ENCODE data around the gene HPS4.
A peak's percentile ranks its signal among the peaks of the same experiment; 100 is the strongest.
"Not testable (repeated sequence)": the region's sequence is repeated elsewhere in the genome, so short reads cannot be mapped to it uniquely, and the experiment has no call there.

HPS4 gene

DNA sequence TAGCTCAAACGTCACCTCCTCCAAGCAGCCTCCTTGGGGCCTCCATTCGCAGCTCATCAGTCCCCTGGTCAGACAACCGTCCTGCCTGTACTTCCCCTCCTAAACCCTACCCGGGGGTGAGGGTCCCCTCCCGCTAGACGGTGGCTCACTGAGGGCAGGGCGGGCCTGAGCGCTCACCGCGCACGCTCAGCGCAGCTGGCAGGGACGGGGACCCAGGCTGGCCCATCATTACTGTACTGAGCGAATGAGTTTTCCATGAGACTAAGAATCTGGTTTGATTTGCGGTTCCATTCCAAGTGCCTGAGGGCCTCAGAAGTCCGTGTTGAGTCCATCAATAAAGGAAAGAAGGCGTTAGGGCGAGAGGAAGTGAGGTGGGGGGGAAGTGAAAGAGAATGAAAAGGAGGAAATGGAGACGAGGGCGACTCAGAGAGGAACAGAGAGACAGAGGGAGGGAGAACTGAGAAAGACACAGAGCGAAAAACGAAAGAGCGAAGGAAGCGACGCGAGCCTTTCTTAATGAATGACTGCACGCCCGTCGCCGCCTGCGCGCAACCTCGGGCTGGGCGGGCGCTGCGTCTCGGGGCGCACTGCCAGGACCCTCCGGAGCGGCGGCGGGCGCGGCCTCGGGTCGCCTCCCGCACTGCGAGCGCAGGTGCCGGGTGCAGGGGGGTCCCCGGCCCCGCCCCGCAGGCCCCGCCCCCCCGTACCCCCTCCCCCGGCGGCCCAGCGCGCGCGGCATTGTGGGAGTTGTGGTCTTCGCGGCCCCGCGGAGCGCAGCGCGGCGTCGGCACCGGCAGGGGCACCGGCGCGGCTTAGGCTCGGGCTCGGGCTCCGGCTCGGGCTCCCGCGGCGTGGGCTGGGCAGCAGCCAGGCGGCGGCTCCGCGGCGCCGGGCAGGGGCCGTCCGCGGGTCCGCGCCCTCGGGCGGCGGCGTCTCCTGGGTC, 54.8 kb downstream of the HPS4 start, which contains the start of gene ASPHD2:
Gene ASPHD2 (plus strand): TSS at position 746 of the 943 bp plus-strand sequence. CDS start 4,356 bp downstream, outside the sequence.
- H3K36me3 ChIP-seq (ENCODE audit: insufficient read depth, low read length) = peaks cover 5% of the 10 kb centered on the region

DNA sequence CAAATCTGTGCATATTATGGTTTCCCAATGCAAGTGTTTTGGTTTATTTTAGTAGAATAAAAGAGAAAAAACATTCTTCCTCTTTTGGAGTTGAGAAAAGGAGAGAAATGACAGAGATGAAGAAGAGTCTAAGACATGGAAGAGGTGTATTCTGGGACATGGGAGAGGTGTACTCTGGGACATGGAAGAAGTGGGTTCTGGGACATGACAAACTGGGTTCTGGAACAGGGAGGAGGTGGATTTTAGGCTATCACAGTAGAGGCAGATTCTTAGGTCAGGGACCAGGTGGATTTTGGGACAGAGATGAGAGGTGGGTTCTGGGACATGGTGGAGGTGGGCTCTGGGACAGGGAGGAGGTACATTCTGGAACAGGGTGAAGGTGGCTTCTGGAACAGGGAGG, 56.7 kb downstream of the HPS4 start:
- Histone ChIP-seq H3K27me3 (ENCODE audit: insufficient read depth, low read length) (no peaks in the 10 kb centered on the region), H3K4me3 (ENCODE audit: low read length) (no peak overlapping the region), H2AFZ (ENCODE audit: low read depth, low read length) (no peak overlapping the region), H3K9me3 (ENCODE audit: low read length) (peaks cover 7% of the 10 kb centered on the region), H3K36me3 (ENCODE audit: insufficient read depth, low read length) (no peaks in the 10 kb centered on the region), H3K4me1 (ENCODE audit: insufficient read depth, low read length) (peaks cover 26% of the 10 kb centered on the region)

More for the DNA sequence above, 54.8 kb downstream of the HPS4 start, which contains the start of gene ASPHD2:
- peak within 1 kb of the TSS; percentile 88 for H2AFZ ChIP-seq (ENCODE audit: low read depth, low read length)
- H3K4me1 ChIP-seq (ENCODE audit: insufficient read depth, low read length) = peaks cover 31% of the 10 kb centered on the region
- no peaks in the 10 kb centered on the region for H3K9me3 ChIP-seq (ENCODE audit: low read length)
- H3K27me3 ChIP-seq (ENCODE audit: insufficient read depth, low read length) = no peaks in the 10 kb centered on the region
- H3K4me3 ChIP-seq (ENCODE audit: low read length) = peak within 1 kb of the TSS; percentile 55

DNA sequence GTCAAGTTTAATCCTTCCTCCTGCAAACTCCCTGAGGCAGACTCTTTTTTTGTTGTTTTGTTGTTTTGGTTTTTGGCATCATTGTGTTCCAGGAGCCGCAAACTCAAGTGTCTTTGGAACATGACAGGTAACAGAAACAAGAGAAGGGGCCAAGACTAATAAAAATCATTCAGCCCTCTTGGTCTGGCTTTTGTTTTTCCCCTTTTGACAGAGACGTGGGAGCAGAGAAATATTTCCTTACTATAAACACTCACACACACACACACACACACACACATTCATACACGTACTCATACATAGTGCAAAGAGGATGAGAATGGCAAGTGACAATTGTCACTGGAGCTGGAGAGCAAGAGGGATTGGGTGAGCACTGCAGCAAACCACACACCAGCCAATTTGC, 65.0 kb downstream of the HPS4 start:
- Histone ChIP-seq H3K9me3 (ENCODE audit: low read length) (peaks cover 7% of the 10 kb centered on the region), H3K4me1 (ENCODE audit: insufficient read depth, low read length) (peaks cover 4% of the 10 kb centered on the region), H3K36me3 (ENCODE audit: insufficient read depth, low read length) (no peaks in the 10 kb centered on the region), H3K27me3 (ENCODE audit: insufficient read depth, low read length) (peaks cover 9% of the 10 kb centered on the region), H3K4me3 (ENCODE audit: low read length) (no peak overlapping the region), H2AFZ (ENCODE audit: low read depth, low read length) (no peak overlapping the region)

DNA sequence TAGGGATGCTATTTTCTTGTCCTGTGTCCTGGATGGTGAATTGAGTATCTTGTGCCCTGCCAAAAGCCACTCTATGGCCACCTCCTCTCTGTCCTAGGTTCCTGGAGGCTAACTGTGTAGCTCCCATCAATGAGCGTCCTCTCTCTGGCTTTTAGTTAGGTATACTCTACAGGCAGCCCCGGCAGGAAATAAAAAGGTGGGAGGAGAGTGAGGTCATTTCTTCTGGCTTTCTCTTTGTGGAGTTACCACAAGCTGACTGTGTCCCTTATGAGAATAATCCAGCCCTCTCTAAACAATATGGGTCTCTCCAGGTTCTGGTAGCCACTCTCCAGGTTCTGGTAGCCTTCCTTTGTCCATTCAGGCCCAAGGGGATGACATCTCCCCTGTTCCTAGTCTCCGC, 66.2 kb downstream of the HPS4 start:
- Histone ChIP-seq H3K9me3 (ENCODE audit: low read length) (no peaks in the 10 kb centered on the region), H3K4me3 (ENCODE audit: low read length) (no peak overlapping the region), H3K4me1 (ENCODE audit: insufficient read depth, low read length) (peaks cover 4% of the 10 kb centered on the region), H3K27me3 (ENCODE audit: insufficient read depth, low read length) (peaks cover 9% of the 10 kb centered on the region), H3K36me3 (ENCODE audit: insufficient read depth, low read length) (no peaks in the 10 kb centered on the region), H2AFZ (ENCODE audit: low read depth, low read length) (no peak overlapping the region)

DNA sequence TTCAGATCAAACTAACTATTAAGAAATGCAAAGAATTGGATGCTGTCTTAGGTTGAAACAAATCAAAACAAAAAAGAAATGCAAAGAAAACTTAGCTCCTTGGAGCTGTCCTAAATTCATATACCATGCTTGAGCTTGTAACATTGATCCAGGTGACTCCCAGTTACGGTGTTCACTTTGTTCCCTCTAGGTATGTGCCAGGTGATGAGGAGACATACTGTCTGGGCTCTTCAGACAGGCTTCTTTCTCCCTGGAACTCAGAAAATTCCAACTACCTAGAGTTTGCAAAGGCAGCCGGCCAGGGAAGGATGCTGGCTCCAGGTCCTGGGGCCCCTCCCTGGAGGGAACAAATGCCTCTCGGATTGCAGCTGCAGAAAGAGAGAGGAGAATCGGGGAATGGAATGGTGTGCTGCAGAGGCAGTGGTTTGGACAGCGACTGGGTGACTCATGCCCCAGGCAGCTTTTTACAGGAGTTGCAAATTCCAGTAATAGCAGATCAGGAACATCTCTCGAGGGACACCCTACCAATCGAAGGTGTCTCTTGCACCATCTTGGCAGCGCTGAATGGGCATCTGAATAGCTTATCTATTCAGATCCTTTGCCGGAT, 66.8 kb downstream of the HPS4 start:
- Histone ChIP-seq H2AFZ (ENCODE audit: low read depth, low read length) (no peak overlapping the region), H3K27me3 (ENCODE audit: insufficient read depth, low read length) (peaks cover 9% of the 10 kb centered on the region), H3K9me3 (ENCODE audit: low read length) (no peaks in the 10 kb centered on the region), H3K4me1 (ENCODE audit: insufficient read depth, low read length) (peaks cover 4% of the 10 kb centered on the region), H3K4me3 (ENCODE audit: low read length) (no peak overlapping the region), H3K36me3 (ENCODE audit: insufficient read depth, low read length) (no peaks in the 10 kb centered on the region)

DNA sequence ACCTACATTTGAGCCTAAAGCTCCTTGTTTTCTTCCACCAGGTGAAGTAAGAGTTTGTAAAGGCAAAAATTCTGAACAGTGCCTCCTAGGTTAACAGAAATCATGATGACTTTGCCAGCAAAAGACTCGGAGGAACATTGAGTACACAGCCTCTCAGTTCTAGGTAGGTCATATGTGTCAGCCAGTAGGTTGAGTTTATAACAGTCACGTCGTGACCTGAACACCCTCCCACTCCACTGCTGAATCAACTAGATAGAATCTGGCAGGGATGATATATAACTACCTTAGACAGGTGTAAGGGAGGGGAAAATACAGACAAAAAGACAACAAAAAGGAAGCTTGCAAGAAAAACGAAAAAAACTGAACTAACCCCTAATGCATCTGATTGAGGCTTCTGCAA, 67.3 kb downstream of the HPS4 start:
- Histone ChIP-seq H3K27me3 (ENCODE audit: insufficient read depth, low read length) (peaks cover 9% of the 10 kb centered on the region), H3K36me3 (ENCODE audit: insufficient read depth, low read length) (no peaks in the 10 kb centered on the region), H3K4me3 (ENCODE audit: low read length) (no peak overlapping the region), H3K4me1 (ENCODE audit: insufficient read depth, low read length) (peaks cover 4% of the 10 kb centered on the region), H3K9me3 (ENCODE audit: low read length) (no peaks in the 10 kb centered on the region), H2AFZ (ENCODE audit: low read depth, low read length) (no peak overlapping the region)

DNA sequence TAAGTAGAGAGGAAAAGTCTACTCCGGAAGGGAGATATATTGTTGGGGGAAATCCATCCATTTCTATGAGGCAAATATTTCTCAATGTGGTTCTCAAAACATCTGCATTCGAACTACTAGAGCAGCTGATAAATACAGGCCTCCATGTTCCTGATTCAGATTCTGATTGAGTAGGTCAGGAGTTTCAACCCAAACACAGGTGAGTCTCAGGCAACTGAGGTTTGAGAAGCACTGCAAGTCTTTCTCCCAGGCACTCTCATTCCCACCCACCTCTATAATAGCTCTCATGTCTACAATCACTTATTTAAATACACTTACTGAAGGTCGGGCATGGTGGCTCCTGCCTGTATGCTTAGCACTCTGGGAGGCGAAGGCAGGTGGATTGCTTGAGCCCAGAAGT, 69.2 kb downstream of the HPS4 start:
- Histone ChIP-seq H3K27me3 (ENCODE audit: insufficient read depth, low read length) (peaks cover 2% of the 10 kb centered on the region), H2AFZ (ENCODE audit: low read depth, low read length) (no peak overlapping the region), H3K4me3 (ENCODE audit: low read length) (no peak overlapping the region), H3K9me3 (ENCODE audit: low read length) (no peaks in the 10 kb centered on the region), H3K4me1 (ENCODE audit: insufficient read depth, low read length) (peaks cover 17% of the 10 kb centered on the region), H3K36me3 (ENCODE audit: insufficient read depth, low read length) (no peaks in the 10 kb centered on the region)

DNA sequence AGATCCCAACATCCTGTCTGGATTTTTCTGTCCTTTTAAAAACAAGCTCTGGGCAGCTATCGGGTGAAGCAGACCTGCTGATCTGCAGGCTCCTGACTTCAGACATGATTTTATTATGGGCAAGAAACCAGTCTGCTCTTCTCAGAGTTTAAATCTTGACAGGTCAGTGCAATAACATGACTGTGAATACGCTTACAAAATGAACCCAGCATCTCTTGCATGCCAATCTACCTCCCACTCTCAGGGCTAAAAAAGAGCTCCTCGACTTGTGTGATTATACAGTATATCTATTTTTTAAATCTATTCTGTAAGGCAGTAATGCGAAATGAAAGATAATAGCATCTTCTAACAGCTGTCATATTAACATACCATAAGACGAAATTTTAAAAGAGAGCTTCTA, 73.2 kb downstream of the HPS4 start:
- H3K4me3 ChIP-seq (ENCODE audit: low read length) = no peak overlapping the region

DNA sequence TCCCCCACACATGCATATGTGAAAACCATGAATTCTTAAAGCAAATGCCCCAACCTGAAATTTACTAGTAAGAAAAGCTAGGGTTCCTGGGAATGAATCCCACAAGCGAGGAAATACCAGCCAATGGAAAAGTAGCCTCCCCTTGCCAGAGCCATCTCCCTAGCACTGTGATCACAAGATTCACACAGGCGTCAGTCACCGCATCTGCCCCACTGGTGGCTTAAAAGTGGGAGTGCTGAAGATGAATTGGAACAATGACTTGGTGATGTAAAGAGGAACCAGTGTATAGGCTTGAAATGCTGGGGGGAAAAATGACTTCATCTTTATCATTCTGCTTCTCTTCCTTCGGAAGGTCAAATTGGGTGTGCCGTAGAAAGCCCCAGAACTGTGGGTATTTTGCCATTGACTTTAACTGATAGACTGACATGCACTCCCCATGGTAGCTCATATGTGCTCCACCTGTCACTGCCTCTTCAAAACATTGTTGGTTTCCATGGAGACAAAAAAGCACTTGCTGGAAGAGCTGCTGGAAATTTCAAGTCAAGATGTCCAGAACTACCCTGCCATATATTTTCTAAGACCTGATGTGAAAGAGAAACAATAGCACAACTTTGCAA, 73.8 kb downstream of the HPS4 start:
- Histone ChIP-seq H3K27me3 (ENCODE audit: insufficient read depth, low read length) (no peaks in the 10 kb centered on the region), H3K36me3 (ENCODE audit: insufficient read depth, low read length) (no peaks in the 10 kb centered on the region), H3K9me3 (ENCODE audit: low read length) (no peaks in the 10 kb centered on the region), H2AFZ (ENCODE audit: low read depth, low read length) (no peak overlapping the region), H3K4me3 (ENCODE audit: low read length) (no peak overlapping the region), H3K4me1 (ENCODE audit: insufficient read depth, low read length) (peaks cover 24% of the 10 kb centered on the region)

More for the DNA sequence above, 73.2 kb downstream of the HPS4 start:
- H3K4me1 ChIP-seq (ENCODE audit: insufficient read depth, low read length) = peaks cover 18% of the 10 kb centered on the region
- no peak overlapping the region for H2AFZ ChIP-seq (ENCODE audit: low read depth, low read length)
- H3K27me3 ChIP-seq (ENCODE audit: insufficient read depth, low read length) = no peaks in the 10 kb centered on the region
- H3K36me3 ChIP-seq (ENCODE audit: insufficient read depth, low read length) = no peaks in the 10 kb centered on the region
- H3K9me3 ChIP-seq (ENCODE audit: low read length) = no peaks in the 10 kb centered on the region

DNA sequence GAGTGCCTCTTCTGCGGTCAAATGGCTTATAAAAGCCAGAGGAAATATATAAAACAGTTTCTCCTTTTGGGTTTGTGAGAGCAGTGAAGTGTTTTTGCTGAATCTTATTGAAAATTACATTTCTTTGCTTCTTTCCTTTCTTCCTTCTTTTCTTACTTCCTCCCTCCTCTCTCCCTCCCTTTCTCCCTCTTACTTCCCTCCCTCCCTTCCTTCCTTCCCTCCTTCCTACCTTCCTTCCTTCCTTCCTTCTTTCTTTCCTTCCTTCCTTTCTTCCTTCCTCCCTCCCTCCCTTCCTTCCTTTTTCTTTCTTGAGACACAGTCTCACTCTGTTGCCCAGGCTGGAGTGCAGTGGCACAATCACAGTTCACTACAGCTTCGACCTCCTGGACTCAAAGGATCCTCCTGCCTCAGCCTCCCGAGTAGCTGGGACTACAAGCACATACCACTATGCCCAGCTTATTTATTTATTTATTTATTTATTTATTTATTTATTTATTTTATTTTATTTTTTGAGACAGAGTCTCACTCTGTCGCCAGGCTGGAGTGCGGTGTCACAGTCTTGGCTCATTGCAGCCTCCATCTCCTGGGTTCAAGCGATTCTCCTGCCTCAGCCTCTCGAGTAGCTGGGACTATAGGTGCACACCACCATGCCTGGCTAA, 74.9 kb downstream of the HPS4 start:
- not testable (repeated sequence) for H3K4me3 ChIP-seq (ENCODE audit: low read length); H3K9me3 ChIP-seq (ENCODE audit: low read length); H3K36me3 ChIP-seq (ENCODE audit: insufficient read depth, low read length); H3K27me3 ChIP-seq (ENCODE audit: insufficient read depth, low read length); H2AFZ ChIP-seq (ENCODE audit: low read depth, low read length)
- H3K4me1 ChIP-seq (ENCODE audit: insufficient read depth, low read length) = peaks cover 35% of the 10 kb centered on the region

DNA sequence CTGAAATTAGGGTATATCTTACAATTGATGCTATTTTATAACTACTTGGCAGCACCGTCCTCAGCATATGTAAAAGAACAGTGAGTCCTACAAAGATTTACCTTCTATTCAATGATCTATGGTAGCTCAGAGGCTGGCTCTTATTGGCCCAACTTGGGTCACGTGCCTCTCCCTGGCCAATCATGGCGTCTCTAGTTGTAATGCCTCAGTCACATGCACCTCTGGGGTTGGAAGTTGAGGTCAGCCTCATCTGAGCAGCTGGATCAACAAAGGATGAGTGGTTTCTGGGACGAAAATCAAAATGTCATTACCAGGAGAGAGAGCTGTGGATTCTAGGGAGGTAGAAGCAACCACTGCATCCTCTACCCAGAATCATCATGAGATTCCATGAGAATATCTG, 77.5 kb downstream of the HPS4 start:
- no peaks in the 10 kb centered on the region for H3K36me3 ChIP-seq (ENCODE audit: insufficient read depth, low read length)

DNA sequence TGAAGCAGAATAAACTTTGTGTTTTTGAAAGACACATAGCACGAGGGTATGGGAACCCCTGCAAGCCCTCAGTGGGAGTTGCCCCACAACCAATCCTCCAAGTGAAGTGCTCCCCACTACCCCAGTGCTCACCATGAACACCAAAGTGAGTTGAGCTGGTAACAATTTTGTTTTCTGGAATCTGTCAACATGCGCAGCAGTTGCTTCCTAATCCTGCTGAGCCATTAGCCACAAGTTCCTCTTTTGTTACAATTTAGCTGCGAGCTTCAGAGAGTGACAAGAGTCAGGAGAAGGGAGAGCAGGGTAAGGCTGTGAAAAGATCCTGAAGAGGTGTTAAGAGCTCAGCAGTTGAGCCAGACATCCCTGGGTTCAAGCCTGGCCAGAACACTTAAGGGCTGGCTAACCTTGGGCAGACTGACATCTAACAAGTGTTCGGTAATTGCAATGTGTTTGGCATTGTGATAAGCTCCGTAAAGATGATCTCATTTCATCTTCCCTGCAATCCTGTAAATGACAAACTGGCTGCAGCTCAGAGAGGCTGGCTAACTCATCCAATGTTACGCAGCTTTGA, 78.6 kb downstream of the HPS4 start:
- Histone ChIP-seq H2AFZ (ENCODE audit: low read depth, low read length) (peak overlapping the region; percentile 68), H3K4me3 (ENCODE audit: low read length) (peak overlapping the region; percentile 6), H3K4me1 (ENCODE audit: insufficient read depth, low read length) (peaks cover 29% of the 10 kb centered on the region), H3K9me3 (ENCODE audit: low read length) (no peaks in the 10 kb centered on the region), H3K36me3 (ENCODE audit: insufficient read depth, low read length) (no peaks in the 10 kb centered on the region), H3K27me3 (ENCODE audit: insufficient read depth, low read length) (no peaks in the 10 kb centered on the region)

More for the DNA sequence above, 77.5 kb downstream of the HPS4 start:
- Histone ChIP-seq H3K4me3 (ENCODE audit: low read length) (no peak overlapping the region), H3K4me1 (ENCODE audit: insufficient read depth, low read length) (peaks cover 35% of the 10 kb centered on the region), H2AFZ (ENCODE audit: low read depth, low read length) (no peak overlapping the region), H3K9me3 (ENCODE audit: low read length) (no peaks in the 10 kb centered on the region), H3K27me3 (ENCODE audit: insufficient read depth, low read length) (no peaks in the 10 kb centered on the region)

All from neuron (in vitro differentiated cells).